Activated CD4-positive, alpha-beta memory T cell treated with anti-CD3 and anti-CD28 coated beads for 36 hours (primary cell): ENCODE data around the gene PLA2G4A. TPM values are rescaled to one million over a fixed set of nuclear protein-coding genes. Genes with fewer than 3 reads are reported as not detected.

ENCODE experiments used
- CTCF ChIA-PET: fragments of 350-600 bp; sonication (Branson Sonifier 250); formaldehyde crosslinking; loops from one replicate; lab custom pipeline; 2021; ENCODE audit warnings: antibody characterized with exemption, inconsistent platforms; lab: Charles Lee
- POLR2A ChIA-PET: fragments of 350-600 bp; sonication (Branson Sonifier 250); formaldehyde crosslinking; loops from one replicate; lab custom pipeline; 2021; ENCODE audit warnings: antibody characterized with exemption; lab: Charles Lee
- DNase-seq: peaks from one replicate; pipeline ENCODE4 v3.0.0-alpha.2; 2020
- H3K27ac Mint-ChIP-seq: one replicate; pipeline ENCODE4 v1.8.0; 2021; ENCODE audit warnings: mixed read lengths
- H3K27me3 Mint-ChIP-seq: one replicate; pipeline ENCODE4 v1.8.0; 2021; ENCODE audit warnings: mixed read lengths
- H3K36me3 Mint-ChIP-seq: one replicate; pipeline ENCODE4 v1.8.0; 2021; ENCODE audit warnings: mixed read lengths
- H3K4me1 Mint-ChIP-seq: one replicate; pipeline ENCODE4 v1.8.0; 2021; ENCODE audit warnings: low read depth, mixed read lengths
- H3K4me3 Mint-ChIP-seq: one replicate; pipeline ENCODE4 v1.8.0; 2021; ENCODE audit warnings: mild to moderate bottlenecking, mixed read lengths
- H3K9me3 Mint-ChIP-seq: one replicate; pipeline ENCODE4 v1.8.0; 2021; ENCODE audit warnings: mixed read lengths
- intact Hi-C: fragments of 100-400 bp; cut with micrococcal nuclease; formaldehyde crosslinking; loops from one replicate; pipeline ENCODE4 v1.15.1; 2023
- total RNA-seq, 2 experiments: library from RNA; stranded (reverse); gene quantifications; one replicate each; pipeline ENCODE4 v1.2.3, GENCODE V29; 2021

The PLA2G4A gene
- total RNA-seq, 2 experiments from 2014 or later: 0.97 to 1.1 TPM

DNA sequence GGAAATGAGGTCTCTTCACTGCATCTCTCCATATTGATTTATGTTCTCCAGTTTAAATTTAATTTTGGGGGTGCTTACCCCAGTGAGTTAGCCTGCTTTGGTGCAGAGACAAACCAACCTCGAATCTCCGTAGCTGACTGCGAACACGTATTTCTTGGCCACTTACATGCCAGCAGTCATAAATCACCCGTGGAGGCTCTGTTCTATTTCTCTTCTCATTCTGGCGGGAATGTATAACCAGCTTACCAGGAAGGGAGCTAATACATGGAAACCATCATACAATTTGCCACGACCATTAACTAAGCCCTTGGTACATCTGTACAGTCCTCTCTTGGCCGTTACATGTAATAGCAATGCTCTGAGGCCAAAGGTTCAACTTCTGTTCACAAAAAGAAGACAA lies 148.0 kb downstream of the PLA2G4A start:
- no peak overlapping the region for H3K27ac Mint-ChIP-seq
- DNase-seq: no peak
- H3K27me3 Mint-ChIP-seq: no peaks in the 10 kb centered on the region
- ChIA-PET POLR2A (no interaction called here), CTCF (interaction anchor here (0.7 to 1.2 kb wide), 2 partner anchors 9 to 573 kb away, joined by 3 to 4 read pairs; no protein-coding TSS in a partner anchor)
- H3K4me1 Mint-ChIP-seq: no peaks in the 10 kb centered on the region
- no peaks in the 10 kb centered on the region for H3K9me3 Mint-ChIP-seq
- H3K36me3 Mint-ChIP-seq: no peaks in the 10 kb centered on the region
- intact Hi-C loops: no loop called here
- no peak overlapping the region for H3K4me3 Mint-ChIP-seq

DNA sequence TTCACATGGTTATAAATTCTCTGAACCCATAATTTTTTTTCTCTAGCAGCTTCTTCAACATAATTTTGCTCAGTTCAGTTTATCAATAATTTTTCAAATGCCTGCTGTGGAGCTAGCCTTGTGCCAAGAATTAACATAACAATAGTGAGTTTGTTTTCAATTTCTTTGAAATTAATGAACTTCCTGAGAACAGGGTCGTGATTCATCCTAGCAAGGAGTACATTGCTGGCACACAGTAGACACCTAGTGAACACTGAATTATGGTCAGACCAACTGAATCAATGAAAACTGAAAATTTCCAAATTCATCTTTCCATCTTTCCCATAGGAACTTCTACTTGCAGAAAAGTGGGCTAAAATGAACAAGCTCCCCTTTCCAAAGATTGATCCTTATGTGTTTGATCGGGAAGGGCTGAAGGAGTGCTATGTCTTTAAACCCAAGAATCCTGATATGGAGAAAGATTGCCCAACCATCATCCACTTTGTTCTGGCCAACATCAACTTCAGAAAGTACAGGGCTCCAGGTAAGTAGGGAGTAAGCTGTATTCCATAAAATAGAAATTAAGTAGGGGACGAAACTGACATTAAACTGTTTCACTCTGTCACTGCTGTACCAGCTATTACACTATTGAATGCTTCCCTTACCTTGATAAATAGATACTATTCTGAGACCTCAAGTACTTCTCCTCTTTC lies 148.7 kb downstream of the PLA2G4A start:
- intact Hi-C loops: no loop called here
- Mint-ChIP-seq H3K4me1 (no peaks in the 10 kb centered on the region), H3K27me3 (no peaks in the 10 kb centered on the region), H3K27ac (no peak overlapping the region), H3K4me3 (no peak overlapping the region), H3K36me3 (no peaks in the 10 kb centered on the region), H3K9me3 (no peaks in the 10 kb centered on the region)
- DNase-seq: no peak
- CTCF ChIA-PET: interaction anchor here (0.7 to 1.2 kb wide), 2 partner anchors 9 to 573 kb away, joined by 3 to 4 read pairs; no protein-coding TSS in a partner anchor
- POLR2A ChIA-PET: no interaction called here

DNA sequence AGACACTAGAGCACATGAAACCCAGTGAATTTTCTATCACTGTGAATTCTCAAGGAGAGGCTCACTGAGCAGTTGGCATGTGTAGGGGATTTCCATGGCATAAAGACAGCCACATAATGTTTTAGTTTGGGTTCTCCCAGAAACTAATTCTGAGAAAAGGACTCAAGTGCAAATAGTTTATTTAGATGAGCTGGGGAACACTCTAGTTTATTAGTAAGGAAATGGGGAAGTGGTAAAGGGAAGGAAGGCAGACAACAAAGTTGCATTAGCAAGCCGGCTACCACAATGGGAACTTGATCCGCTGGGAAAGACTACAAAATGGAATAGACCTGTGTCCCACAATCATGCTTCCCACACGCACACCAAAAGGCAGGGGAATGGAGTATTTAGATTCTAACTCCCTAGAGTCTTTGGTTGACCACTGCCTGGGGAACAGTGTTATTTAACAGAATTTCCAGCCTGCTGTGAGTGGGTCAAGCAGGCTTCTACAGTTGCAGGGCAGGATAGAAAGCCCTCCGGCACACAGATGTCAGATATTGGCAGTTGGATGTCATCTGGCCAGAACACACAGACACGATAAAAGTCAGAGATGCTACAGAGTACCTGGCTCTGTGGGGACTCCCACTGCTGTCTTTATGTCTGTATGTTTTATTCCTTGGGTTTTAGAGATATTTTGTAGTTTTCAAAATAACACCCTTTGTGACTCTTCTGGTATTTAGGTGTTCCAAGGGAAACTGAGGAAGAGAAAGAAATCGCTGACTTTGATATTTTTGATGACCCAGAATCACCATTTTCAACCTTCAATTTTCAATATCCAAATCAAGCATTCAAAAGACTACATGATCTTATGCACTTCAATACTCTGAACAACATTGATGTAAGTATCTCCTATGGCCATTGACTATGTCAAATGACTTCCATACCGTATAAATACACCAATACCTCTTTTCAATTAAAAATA lies 150.1 kb downstream of the PLA2G4A start:
- Mint-ChIP-seq H3K27me3 (peaks cover 3% of the 10 kb centered on the region), H3K9me3 (no peaks in the 10 kb centered on the region), H3K36me3 (no peaks in the 10 kb centered on the region), H3K4me1 (no peaks in the 10 kb centered on the region), H3K4me3 (no peak overlapping the region), H3K27ac (no peak overlapping the region)
- ChIA-PET POLR2A (no interaction called here), CTCF (no interaction called here)
- intact Hi-C loops: no loop called here
- DNase-seq: no peak

- CTCF ChIA-PET: no interaction called here
- Mint-ChIP-seq H3K27me3 (peaks cover 3% of the 10 kb centered on the region), H3K27ac (no peak overlapping the region), H3K9me3 (no peaks in the 10 kb centered on the region), H3K4me3 (no peak overlapping the region), H3K4me1 (no peaks in the 10 kb centered on the region), H3K36me3 (no peaks in the 10 kb centered on the region)
- POLR2A ChIA-PET: no interaction called here
- DNase-seq: no peak
- intact Hi-C loops: no loop called here
These were observed 151.7 kb downstream of the PLA2G4A start for GRCh38 chr1:186980400-186980799.

GRCh38 chr1:186982116-186982515 lies 153.4 kb downstream of the PLA2G4A start:
- Mint-ChIP-seq H3K27ac (no peak overlapping the region), H3K27me3 (peaks cover 3% of the 10 kb centered on the region), H3K9me3 (no peaks in the 10 kb centered on the region), H3K36me3 (no peaks in the 10 kb centered on the region), H3K4me1 (no peaks in the 10 kb centered on the region), H3K4me3 (no peak overlapping the region)
- ChIA-PET CTCF (no interaction called here), POLR2A (no interaction called here)
- intact Hi-C loops: no loop called here
- no peak for DNase-seq

DNA sequence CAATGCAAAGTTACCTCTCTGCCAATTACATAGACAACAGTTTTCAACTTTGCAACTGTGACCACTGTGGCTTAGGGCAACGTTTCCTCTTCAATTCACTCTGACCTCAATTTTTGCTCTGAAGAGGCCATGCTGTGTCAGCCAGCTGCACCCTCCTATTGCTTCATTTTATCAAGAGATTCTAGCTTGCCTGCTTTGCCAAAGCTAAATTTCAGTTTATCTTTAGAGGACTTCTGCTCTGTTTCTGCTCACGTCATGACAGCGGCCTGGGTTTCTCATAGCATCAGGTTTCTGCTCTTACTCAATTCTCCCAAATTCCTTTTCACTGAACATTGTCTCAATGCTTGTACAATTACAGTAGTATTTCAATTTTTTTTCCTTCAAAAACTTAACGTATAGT lies 154.6 kb downstream of the PLA2G4A start:
- no peaks in the 10 kb centered on the region for H3K4me1 Mint-ChIP-seq
- POLR2A ChIA-PET: no interaction called here
- CTCF ChIA-PET: no interaction called here
- no peaks in the 10 kb centered on the region for H3K9me3 Mint-ChIP-seq
- H3K27me3 Mint-ChIP-seq: peaks cover 3% of the 10 kb centered on the region
- H3K36me3 Mint-ChIP-seq: no peaks in the 10 kb centered on the region
- H3K4me3 Mint-ChIP-seq: no peak overlapping the region
- intact Hi-C loops: no loop called here
- no peak for DNase-seq
- H3K27ac Mint-ChIP-seq: no peak overlapping the region

GRCh38 chr1:186984959-186985358 lies 156.2 kb downstream of the PLA2G4A start:
- H3K9me3 Mint-ChIP-seq: no peaks in the 10 kb centered on the region
- peaks cover 3% of the 10 kb centered on the region for H3K27me3 Mint-ChIP-seq
- ChIA-PET POLR2A (no interaction called here), CTCF (interaction anchor here (1.0 to 1.2 kb wide), 2 partner anchors 379 to 501 kb away, joined by 3 read pairs; no protein-coding TSS in a partner anchor)
- H3K4me3 Mint-ChIP-seq: no peak overlapping the region
- intact Hi-C loops: no loop called here
- no peaks in the 10 kb centered on the region for H3K36me3 Mint-ChIP-seq
- no peaks in the 10 kb centered on the region for H3K4me1 Mint-ChIP-seq
- no peak for DNase-seq
- H3K27ac Mint-ChIP-seq: no peak overlapping the region

- H3K4me3 Mint-ChIP-seq: no peak overlapping the region
- H3K4me1 Mint-ChIP-seq: no peaks in the 10 kb centered on the region
- H3K9me3 Mint-ChIP-seq: no peaks in the 10 kb centered on the region
- no peak overlapping the region for H3K27ac Mint-ChIP-seq
- intact Hi-C loops: loop anchor here (1.0 to 2.0 kb wide), 5 partner anchors 264 to 611 kb away; partner anchors contain the start of genes ODR4 and TPR
- no peaks in the 10 kb centered on the region for H3K36me3 Mint-ChIP-seq
- DNase-seq: no peak
- ChIA-PET CTCF (interaction anchor here (0.6 to 1.6 kb wide), 10 partner anchors 9 to 581 kb away, joined by 3 to 16 read pairs (median 6); no protein-coding TSS in a partner anchor), POLR2A (no interaction called here)
- H3K27me3 Mint-ChIP-seq: peaks cover 3% of the 10 kb centered on the region
These were observed 157.2 kb downstream of the PLA2G4A start for GRCh38 chr1:186985889-186986491.

GRCh38 chr1:186987065-186987464 lies 158.3 kb downstream of the PLA2G4A start:
- DNase-seq: no peak
- intact Hi-C loops: loop anchor here (2.0 kb wide), 2 partner anchors 582 to 612 kb away; partner anchors contain the start of genes ODR4 and TPR
- POLR2A ChIA-PET: no interaction called here
- Mint-ChIP-seq H3K36me3 (no peaks in the 10 kb centered on the region), H3K9me3 (no peaks in the 10 kb centered on the region), H3K27me3 (peaks cover 3% of the 10 kb centered on the region), H3K27ac (no peak overlapping the region), H3K4me3 (no peak overlapping the region), H3K4me1 (no peaks in the 10 kb centered on the region)
- CTCF ChIA-PET: interaction anchor here (0.6 to 1.6 kb wide), 9 partner anchors 8 to 583 kb away, joined by 3 to 16 read pairs (median 6); no protein-coding TSS in a partner anchor

DNA sequence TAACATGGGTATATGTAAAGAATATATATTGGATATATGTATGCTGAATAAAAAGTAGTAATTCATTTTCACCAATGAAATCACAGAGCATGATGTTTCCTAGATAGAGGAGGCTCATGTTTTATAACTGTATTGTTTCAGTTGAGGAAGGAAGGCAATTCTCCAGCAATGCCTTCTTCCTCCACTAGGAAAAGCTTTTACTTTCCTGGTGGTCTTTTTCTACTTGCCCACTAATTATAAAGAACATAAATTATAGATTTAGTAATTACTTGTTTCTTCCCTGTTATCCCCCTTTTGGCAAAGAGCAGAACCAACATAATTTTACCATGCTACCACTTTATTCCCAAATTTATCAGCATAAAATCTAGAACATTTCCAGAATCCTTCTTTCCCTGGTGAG lies 159.0 kb downstream of the PLA2G4A start:
- no peak for DNase-seq
- POLR2A ChIA-PET: no interaction called here
- Mint-ChIP-seq H3K9me3 (no peaks in the 10 kb centered on the region), H3K27me3 (peaks cover 3% of the 10 kb centered on the region), H3K27ac (no peak overlapping the region), H3K4me1 (no peaks in the 10 kb centered on the region), H3K36me3 (no peaks in the 10 kb centered on the region), H3K4me3 (no peak overlapping the region)
- CTCF ChIA-PET: interaction anchor here (1.6 kb wide), 1 partner anchor 383 kb away, joined by 6 read pairs; no protein-coding TSS in a partner anchor
- intact Hi-C loops: loop anchor here (2.0 kb wide), 2 partner anchors 583 to 613 kb away; partner anchors contain the start of genes ODR4 and TPR

DNA sequence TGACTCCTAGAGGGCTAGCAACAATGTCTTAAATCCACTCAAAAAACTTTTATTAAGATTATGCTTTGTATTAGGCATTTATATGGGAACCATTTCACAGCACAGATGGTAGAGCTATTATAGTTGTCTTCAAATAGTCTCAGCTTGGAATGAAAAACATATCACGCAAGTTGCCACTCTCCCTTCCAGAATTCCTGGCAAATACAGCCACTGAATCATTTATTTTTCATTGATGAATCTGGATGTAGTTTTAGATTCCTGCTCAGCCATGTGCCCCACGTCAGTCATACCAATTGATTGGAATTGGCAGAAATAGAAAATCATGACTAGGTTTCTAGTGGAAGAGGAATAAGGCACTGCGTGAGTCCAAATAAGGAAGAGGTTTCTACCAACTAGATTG lies 165.2 kb downstream of the PLA2G4A start:
- Mint-ChIP-seq H3K36me3 (no peaks in the 10 kb centered on the region), H3K27ac (no peak overlapping the region), H3K4me1 (no peaks in the 10 kb centered on the region), H3K27me3 (no peaks in the 10 kb centered on the region), H3K9me3 (no peaks in the 10 kb centered on the region), H3K4me3 (no peak overlapping the region)
- DNase-seq: no peak
- POLR2A ChIA-PET: no interaction called here
- CTCF ChIA-PET: no interaction called here
- intact Hi-C loops: no loop called here
